Hepatocyte (in vitro differentiated cells): ENCODE measurements around the gene TUBGCP4.

ENCODE experiments used
- EZH2 ChIP-seq: fragments of 200-600 bp; sonication (generic); IDR thresholded peaks from 2 replicates; pipeline ENCODE4 v1.6.1; 2016; ENCODE audit warnings: antibody characterized with exemption, mild to moderate bottlenecking, borderline replicate concordance
- TF ChIP-seq, protein P1 (sequence below): fragments of 200-600 bp; sonication (generic); IDR thresholded peaks from 2 replicates; pipeline ENCODE4 v1.5.1; 2016; ENCODE audit warnings: antibody characterized with exemption, mild to moderate bottlenecking; ENCODE audit not compliant: poor library complexity

- TF ChIP-seq, protein P1, sequence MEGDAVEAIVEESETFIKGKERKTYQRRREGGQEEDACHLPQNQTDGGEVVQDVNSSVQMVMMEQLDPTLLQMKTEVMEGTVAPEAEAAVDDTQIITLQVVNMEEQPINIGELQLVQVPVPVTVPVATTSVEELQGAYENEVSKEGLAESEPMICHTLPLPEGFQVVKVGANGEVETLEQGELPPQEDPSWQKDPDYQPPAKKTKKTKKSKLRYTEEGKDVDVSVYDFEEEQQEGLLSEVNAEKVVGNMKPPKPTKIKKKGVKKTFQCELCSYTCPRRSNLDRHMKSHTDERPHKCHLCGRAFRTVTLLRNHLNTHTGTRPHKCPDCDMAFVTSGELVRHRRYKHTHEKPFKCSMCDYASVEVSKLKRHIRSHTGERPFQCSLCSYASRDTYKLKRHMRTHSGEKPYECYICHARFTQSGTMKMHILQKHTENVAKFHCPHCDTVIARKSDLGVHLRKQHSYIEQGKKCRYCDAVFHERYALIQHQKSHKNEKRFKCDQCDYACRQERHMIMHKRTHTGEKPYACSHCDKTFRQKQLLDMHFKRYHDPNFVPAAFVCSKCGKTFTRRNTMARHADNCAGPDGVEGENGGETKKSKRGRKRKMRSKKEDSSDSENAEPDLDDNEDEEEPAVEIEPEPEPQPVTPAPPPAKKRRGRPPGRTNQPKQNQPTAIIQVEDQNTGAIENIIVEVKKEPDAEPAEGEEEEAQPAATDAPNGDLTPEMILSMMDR, result peak; percentile 45
- TF ChIP-seq EZH2, result no peak
Observed at GRCh38 chr15:43440721-43441281, 69.9 kb downstream of the TUBGCP4 start.
